Measurements from ENCODE around the gene ZNF140.
A peak's percentile ranks its signal among the peaks of the same experiment; 100 is the strongest.

ZNF140 gene

DNA sequence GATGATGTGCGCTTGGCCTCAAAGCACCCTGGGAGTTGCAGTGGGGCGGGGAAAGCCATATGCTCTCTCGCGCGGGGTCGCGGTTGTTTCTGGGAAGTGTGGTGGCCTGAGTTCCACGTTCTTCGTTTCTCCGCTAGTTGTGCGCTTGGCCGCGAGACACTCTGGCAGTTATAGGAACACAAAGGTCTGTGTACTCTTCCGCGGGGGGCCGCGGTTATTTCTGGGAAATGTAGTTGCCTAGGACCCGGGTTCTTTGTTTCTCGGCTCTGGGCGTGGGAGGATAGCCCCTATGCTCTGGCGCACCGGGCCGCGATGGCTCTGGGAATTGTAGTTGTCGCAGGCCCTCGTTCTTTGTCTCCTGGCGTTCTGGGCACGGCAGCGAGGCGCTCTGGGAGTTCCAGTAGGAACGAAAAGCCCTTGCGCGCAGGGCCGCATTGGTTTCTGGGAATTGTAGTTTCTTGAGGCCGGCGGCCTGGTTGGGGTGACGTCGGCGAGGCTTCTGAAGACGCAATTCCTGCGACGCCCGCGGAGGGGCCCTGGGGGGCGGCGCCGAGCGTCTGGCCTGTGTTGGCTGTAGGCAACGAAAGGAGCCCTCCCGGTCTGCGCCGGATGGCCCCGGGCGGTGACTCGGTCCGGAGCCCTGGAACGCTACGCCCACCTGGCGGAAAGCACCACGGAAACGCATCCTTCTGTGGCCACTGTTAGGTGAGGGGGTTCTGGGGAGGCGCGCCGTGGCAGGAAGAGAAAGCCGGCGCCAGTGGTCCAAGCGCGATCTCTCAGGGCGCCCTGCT, at the start of gene ZNF140:
TSS of gene ZNF140 (plus strand) at position 556 of the 791 bp plus-strand sequence. CDS start 398 bp downstream, outside the sequence.
- DNase-seq = peak; percentile 93

DNA sequence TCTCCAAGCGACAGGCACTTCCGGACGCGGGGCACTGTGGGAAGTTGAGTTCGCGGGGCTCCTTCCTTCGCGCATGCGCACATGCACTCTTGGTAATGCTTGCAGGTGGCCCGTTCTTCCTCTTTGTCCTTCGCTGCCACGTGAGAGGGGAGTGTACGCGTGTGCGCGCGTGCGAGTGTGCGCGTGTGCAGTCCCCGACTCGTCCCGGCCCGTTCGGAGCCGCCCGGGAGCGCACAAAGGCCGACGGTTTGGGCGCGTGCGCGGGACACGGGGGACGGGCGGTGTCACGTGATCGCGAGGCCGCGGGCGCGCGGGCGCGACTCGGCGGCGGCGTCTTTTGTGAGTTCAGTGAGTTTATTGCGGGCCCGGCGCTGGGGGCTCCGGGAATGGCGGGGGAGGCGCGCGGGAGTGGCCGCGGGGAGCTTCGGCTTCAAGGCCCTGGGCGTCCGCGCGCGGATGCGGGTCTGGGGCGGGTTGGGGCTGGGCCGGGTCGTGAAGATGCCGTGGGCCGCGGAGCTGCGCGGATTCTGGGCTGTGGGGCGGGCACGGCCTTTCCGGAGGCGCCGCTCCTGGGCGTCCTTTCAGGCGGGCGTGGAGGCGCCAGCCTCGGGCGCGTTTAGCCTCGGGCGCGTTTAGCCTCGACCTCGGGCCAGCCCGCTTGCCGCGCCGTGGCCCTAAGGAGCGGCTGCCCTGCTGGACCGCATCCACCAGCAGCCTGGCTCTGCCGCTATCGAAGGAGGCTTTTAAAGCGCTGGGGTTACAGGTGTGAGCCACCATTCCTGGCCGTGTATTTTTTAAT, 43.3 kb upstream of the ZNF140 start, which contains the start of gene ZNF84:
TSS of gene ZNF84 (plus strand) at position 303 of the 799 bp plus-strand sequence. CDS start 3,959 bp downstream, outside the sequence.
- peak; percentile 95 for DNase-seq

DNA sequence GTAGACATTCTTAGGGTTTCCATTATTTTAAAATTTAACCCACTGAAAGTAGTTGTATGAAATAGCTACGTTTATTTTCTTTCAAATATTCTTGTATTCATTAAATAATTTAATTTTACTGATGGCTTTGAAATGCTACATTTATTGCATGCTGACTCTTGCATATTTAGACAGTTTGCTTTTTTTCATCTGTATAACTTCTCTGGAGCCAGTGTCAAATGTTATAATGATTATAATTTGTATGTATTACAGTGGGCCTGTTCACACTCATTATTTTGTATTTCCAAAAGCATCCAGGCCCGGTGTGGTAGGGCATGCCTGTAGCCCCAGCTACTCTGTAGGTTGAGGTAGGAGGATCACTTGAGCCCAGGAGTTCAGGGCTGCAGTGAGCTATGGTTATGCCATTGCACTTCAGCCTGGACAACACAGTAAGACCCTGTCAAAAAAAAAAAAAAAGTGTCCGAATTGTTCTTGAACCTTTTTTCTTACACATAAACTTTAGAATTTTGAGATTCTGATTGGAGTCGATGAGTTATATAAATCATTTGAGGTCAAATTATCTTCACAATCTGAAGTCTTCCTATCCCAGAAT, 42.5 kb upstream of the ZNF140 start:
- DNase-seq = no peak

DNA sequence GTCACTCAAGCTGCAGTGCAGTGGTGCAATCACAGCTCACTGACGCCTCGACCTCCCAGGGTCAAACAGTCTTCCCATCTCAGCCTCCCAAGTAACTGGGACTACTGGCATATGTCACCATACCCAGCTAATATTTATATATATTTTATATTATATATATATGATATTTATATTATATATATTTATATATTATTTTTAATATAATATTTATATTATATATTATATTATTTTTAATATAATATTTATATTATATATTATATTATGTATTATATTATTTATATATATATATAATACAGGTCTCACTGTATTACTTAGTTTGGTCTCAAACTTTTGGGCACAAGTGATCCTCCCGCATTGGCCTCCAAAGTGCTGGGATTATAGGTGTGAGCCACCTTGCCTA, 34.0 kb upstream of the ZNF140 start:
- no peak for DNase-seq

DNA sequence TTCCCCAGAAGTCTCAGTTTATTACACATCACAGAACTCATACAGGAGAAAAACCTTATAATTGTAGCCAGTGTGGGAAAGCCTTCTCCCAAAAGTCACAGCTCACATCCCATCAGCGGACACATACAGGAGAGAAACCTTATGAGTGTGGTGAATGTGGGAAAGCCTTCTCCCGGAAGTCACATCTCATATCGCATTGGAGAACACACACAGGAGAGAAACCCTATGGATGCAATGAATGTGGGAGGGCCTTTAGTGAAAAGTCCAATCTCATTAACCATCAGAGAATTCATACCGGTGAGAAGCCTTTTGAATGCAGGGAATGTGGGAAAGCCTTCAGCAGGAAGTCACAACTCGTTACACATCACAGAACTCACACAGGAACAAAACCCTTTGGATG, 23.3 kb upstream of the ZNF140 start:
- DNase-seq = no peak

DNA sequence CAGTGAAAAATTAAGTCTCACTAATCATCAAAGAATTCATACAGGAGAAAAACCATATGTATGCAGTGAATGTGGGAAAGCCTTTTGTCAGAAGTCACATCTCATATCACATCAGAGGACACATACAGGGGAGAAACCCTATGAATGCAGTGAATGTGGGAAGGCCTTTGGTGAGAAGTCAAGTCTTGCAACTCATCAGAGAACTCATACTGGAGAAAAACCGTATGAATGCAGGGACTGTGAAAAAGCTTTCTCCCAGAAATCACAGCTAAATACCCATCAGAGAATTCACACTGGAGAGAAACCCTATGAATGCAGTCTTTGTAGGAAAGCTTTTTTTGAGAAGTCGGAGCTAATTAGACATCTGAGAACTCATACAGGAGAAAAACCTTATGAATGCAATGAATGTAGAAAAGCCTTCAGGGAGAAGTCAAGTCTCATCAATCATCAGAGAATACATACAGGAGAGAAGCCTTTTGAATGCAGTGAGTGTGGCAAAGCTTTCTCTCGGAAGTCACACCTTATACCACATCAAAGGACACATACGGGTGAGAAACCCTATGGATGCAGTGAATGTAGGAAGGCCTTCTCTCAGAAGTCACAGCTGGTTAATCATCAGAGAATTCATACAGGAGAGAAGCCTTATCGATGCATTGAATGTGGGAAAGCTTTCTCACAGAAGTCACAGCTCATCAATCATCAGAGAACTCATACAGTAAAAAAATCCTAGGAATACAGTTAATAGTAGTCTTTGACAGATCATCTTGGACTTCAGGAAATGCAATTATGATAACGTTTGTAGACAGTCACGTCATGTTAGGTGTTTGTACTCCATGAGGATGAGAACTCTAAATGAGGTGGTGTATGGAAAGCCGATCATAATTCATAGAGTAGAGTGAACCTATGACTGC, 22.3 kb upstream of the ZNF140 start:
- no peak for DNase-seq

DNA sequence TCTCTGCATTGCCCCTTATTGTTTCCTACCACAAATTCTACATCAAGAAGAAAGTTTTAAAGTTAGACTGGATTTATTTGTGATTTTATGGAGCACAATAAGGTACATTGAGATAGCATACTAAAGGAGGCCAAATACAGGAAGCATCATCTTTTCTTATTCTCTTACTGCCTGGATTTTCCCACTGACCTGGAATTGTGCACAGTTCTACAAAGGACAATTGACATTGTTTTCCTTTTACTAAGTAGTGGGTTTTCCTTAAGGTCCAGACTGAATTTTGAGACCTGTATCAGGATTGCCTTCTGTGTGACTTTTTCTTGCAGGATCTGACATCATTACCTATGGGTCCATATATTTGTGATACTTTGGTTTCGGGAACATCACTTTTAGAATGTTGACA, 18.8 kb upstream of the ZNF140 start:
- no peak for DNase-seq

DNA sequence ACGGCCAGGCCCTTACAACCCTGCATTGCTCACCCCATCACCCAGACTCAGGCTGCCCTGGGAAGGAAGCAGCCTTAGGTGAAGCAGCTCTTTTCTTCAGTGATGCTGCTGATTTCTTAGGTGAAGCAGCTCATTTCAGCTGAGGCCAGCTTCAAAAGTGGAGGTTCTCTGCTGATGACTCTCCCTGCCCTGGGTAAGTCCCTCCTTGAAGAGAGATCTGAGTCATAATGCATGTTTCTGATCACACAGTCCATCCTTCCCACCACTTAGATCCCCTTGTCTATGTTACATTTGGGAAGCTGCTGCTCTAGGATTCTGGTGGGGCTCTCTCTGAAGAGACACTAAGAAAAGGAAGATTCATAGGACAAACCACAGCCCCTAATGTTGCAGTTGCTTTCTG, 17.2 kb upstream of the ZNF140 start:
- DNase-seq = no peak

DNA sequence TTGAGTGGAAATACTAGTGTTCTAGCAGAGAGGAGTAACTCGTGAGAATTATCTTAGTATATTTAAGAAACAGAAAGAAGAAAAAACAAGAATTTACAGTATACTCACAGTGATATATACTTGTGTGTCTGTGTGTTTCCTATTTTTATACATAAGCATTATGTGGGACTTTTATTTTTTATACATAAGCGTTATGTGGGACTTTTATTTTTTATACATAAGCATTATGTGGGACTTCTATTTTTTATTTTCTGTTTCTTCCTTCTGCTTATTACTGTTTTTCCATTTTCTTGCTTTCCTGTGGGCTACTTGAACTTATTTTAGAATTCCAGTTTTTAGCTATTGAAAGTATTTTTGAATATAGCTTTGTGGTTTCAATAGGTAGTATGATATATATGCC, 6.9 kb upstream of the ZNF140 start:
- no peak for DNase-seq

DNA sequence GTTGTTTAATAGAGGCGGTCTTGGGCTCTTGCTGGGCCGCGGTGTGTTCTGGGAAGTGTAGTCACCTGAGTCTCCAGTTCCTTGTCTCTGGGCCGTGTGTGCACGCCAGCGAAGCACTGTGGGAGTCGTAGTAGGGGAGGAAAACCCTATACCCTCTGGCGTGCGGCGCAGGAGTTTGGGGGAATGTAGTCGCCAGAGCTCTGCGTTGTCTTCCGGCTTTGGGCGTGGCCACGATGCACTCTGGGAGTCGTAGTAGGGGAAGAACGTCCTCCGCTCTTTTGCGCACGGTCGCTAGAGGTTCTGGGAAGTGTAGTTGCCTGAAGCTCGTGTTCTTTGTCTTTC, 726 bp upstream of the ZNF140 start:
- DNase-seq = peak; percentile 97

DNA sequence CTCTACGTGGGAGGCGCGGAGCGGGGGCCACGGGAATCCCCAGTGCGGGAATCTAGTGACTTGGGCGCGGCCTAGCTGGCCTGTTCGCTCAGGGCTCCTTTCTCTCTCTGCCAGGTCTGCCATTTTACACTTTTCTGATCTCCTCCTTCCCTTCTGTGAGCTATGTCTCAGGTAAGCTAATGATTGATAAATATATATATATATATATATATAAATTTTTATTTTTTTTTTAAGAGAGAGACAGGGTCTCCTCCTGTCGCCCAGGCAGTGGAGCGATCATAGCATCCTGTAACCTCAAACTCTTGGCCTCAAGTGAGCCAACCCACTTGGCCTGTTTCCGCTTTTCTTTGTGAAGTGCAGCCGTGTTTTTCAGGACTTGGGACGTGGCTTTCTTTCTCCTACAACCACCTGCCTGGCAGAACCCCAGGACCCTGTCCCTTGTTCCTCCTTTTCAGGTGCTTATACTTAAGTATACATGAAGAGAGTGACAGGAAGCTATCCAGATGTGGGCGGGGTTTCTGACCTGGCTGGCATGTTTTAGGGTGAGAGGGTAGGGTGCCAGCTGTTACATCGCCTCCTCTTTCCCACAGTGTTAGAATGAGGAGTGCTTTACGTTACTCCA, 547 bp downstream of the ZNF140 start:
- DNase-seq = no peak

DNA sequence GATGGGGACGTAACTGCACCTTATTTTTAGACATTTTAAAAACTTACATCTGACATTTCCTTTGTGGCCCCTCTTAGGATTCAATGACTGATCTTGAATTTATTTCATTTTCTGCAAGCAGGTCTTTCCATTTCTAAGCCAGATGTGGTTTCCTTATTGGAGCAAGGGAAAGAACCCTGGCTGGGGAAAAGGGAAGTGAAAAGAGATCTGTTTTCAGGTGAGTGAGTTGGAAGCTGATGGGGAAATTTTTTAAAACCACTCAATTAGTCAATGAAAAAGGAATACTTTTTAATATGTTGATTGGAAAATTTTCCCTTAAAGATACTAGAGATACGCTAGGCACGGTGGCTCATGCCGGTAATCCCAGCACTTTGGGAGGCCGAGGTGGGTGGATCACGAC, 2.6 kb downstream of the ZNF140 start:
- no peak for DNase-seq

DNA sequence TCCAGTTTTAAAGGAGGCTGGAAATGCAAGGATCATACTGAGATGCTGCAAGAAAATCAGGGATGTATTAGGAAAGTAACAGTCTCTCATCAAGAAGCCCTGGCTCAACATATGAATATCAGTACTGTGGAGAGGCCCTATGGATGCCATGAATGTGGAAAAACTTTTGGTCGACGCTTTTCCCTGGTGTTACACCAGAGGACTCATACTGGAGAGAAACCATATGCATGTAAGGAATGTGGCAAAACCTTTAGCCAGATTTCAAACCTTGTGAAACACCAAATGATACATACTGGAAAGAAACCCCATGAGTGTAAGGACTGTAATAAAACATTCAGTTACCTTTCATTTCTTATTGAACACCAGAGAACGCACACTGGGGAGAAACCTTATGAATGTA, 24.9 kb downstream of the ZNF140 start:
- no peak for DNase-seq

DNA sequence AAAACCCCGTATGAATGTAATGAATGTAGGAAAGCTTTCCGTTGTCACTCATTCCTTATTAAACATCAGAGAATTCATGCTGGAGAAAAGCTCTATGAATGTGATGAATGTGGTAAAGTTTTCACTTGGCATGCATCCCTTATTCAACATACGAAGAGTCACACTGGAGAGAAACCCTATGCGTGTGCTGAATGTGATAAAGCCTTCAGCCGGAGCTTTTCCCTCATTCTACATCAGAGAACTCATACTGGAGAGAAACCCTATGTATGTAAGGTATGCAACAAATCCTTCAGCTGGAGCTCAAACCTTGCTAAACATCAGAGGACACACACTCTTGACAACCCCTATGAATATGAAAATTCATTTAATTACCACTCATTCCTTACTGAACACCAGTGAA, 25.5 kb downstream of the ZNF140 start:
- DNase-seq = no peak

DNA sequence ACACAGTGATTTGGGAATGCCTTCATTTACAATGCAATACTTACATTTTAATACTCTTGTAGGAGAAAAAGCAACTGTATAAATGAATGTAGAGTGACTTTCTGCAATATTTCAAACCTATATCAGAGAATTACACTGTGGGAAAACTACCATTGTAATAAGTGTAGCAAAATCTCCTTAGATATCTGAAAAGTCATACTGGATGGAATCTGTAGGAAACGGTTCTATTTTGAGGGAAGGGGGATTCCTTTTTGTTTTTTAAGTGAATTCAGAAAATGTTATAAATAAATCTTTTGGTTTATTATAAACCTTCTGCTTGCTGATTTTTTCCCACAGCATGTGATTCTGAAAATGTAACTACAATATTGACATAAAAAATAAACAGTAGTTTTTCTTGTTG, 26.4 kb downstream of the ZNF140 start:
- no peak for DNase-seq

DNA sequence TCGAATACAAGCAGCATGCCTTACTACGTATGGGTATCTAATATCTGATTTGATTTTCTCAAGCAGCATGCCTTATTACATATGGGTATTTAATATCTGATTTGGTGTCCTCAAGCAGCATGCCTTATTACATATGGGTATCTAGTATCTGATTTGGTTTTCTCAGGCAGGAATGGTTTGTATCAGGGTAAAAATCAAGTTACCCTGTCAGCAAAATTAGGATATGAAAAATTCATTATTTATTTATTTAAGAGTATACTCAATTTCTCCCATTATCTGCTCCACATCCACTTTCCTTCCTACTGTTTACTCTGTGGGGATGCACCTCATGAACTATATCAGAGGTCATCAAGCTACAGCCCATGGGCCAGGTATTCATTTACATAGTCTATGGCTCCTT, 27.4 kb downstream of the ZNF140 start:
- no peak for DNase-seq

DNA sequence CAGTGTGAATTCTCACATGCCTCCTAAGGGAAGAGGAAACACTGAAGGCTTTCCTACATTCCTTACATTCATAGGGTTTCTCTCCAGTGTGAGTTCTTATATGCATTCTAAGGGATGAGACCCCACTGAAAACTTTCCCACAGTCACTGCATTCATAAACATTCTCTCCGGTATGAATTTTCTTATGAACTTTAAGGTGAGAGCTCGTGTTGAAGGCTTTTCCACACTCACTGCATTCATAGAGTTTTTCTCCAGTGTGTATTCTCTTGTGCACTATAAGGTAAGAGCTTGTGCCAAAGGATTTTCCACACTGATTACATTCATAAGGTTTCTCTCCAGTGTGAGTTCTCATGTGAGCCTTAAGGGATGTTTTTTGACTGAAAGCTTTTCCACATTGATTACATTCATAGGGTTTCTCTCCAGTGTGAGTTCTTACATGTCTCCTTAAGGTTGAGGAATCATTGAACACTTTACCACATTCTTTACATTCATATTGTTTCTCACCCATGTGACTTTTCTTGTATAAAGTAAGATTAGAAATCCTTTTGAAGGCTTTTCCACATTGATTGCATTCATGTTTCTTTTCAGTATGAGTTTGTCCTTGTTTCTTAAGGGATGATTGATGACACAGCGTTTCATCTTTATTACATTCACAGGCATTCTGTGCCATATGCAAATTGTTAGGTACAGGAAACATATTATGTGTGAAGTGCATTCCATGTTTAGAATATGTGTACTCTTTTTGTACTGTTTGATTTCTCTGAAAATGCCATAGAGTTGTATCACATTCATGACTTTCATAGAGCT, 39.9 kb downstream of the ZNF140 start:
- no peak for DNase-seq

DNA sequence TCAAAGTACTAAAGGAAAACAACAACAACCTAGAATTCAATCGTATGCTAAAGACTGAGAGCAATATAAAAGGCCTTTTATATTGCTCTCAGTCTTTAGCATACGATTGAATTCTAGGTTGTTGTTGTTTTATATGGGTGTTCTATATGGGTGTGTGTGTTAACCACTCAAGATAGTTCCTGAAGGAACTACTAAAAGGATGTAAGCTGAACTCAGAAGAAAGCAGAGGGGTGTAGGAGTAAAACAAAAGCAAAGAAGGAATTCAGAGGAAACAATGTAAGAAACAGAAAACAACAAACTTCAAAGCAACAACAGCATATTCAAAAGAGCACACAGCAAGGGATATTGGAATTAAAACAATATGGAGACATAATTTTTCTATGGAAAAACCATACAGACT, 44.0 kb downstream of the ZNF140 start:
- no peak for DNase-seq

DNA sequence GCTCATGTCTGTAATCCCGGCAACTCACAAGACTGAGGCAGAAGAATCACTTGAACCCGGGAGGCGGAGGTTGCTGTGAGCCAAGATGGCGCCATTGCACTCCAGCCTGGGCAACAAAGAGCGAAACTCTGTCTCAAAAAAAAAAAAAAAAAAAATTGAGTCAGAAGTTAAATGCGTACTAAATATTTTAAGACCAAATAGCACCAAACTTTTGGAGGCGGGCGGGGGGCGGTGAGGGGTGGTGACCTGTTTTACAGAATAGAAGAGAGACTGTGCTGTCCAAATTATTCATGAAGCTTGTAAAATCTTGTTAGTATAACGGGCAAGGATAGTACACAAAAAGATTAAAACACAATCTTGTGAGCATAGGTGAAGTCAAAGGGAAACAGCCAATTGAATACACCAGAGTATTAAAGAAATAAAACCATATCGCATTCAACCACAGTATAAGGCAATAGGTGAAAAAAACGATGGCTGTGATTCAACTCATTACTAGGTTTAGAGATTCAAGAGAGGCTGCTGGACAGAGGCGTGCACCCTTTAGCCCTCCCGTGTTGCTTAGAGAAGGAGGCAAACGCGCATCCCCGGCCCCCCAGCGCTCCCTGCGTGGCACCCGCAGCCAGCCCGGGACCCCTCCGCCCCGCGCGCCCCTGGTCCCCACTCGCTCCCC, 48.8 kb downstream of the ZNF140 start:
- no peak for DNase-seq

DNA sequence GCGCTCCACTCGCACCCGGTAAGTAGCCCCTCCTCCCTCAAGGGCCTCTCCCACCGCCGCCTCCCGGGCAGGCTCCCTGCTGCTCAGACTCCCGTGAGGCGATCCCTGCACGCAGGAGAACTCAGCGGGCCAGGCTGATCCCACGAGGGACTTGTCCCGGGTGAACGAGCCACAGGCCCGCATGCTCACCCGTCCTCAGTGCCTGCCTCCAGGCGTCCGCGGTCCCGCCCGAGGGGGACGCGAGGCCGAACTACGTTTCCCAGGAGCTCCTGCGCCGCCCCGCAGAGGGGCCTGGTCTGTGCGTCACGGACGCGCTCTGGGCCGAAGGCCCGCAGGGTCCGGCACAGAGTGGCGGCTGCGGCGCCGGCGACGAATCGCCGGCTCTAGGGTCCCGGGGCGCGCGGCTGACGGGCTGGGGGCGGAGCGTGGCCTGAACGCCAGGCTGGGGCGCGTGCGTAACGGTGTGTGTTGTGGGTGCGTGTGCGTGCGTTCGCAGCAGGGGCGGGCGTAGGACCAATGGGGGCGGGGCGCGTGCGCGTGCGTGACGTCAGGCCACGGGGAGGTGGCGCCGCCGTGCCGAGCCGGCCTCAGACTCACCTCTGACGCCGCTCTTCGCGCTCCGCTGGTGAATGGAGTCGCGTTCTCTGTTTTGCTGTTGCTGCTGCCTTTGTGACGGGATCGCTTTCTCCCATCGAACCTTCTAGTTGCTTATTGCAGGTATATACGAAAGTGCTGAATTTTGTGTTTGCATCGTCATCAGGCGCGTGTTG, 49.5 kb downstream of the ZNF140 start, which contains the start of the genes ZNF10 and ZNF891:
TSS of gene ZNF10 (plus strand) at position 590 of the 770 bp plus-strand sequence. CDS start 13,866 bp downstream, outside the sequence.
TSS of gene ZNF891 (minus strand) at position 237 of the 770 bp plus-strand sequence. CDS start 8,356 bp downstream, outside the sequence.
- peak; percentile 81 for DNase-seq

Data from NCI-H446 treated with DMSO at 0.1 percent for 48 hours (cell line).